Choroid plexus epithelial cell (primary cell): ENCODE measurements around the gene PPM1H.

Experiments
- DNase-seq: peaks from one replicate; pipeline ENCODE4 v3.0.0-alpha.2; 2010; ENCODE audit warnings: low read depth
- H3K4me3 ChIP-seq: 2 replicates; pipeline ENCODE4 v1.5.1; 2011; ENCODE audit warnings: low read depth, mild to moderate bottlenecking, control low read depth, low read length, moderate library complexity
- TF ChIP-seq, protein P1 (sequence below): conservative IDR thresholded peaks from 2 replicates; pipeline ENCODE4 v1.5.1; 2011; ENCODE audit warnings: low read depth, mild to moderate bottlenecking, control low read depth, inconsistent platforms, low read length, moderate library complexity

The PPM1H gene

DNA sequence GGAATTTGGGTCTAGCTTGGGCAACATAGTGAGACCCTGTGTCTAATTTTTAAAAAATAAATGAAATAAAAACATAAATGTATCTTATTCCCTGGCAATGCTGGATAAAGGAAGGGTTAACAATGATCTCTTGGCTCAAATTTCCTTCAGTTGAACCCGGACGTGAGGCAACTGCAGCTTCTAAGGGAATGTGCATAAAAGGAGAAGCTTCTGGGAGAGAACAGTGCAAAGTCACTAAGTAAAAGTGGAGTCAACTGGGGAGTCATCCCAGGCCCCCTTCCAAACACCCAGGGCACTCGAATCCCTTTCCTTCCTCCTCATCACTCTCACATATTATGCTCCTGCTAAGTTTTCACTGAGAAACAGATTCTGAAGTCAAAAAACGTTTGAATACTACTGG, 147.3 kb downstream of the PPM1H start:
- no peak overlapping the region for H3K4me3 ChIP-seq
- DNase-seq: peak; percentile 34

DNA sequence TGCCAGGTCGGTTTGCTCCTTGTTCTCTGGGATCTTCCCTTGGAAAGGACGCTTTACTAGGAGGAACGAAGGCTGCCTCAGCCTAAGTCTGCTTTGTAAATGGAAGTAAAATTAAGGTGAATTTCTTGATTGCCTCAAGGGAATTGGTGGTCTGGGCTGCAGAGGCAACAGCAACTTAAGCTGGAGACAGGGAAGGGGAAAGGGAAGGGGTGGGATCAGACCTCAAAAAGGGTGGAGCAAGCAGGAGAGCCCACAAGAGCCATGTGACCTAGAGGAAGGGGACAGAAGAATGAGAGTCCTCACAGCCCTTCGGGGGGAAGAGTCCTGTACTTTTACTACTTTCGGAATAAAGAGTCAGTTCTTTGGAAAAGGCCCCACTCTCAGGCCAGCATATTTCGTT, 147.9 kb downstream of the PPM1H start:
- H3K4me3 ChIP-seq: no peak overlapping the region
- TF ChIP-seq, protein P1, sequence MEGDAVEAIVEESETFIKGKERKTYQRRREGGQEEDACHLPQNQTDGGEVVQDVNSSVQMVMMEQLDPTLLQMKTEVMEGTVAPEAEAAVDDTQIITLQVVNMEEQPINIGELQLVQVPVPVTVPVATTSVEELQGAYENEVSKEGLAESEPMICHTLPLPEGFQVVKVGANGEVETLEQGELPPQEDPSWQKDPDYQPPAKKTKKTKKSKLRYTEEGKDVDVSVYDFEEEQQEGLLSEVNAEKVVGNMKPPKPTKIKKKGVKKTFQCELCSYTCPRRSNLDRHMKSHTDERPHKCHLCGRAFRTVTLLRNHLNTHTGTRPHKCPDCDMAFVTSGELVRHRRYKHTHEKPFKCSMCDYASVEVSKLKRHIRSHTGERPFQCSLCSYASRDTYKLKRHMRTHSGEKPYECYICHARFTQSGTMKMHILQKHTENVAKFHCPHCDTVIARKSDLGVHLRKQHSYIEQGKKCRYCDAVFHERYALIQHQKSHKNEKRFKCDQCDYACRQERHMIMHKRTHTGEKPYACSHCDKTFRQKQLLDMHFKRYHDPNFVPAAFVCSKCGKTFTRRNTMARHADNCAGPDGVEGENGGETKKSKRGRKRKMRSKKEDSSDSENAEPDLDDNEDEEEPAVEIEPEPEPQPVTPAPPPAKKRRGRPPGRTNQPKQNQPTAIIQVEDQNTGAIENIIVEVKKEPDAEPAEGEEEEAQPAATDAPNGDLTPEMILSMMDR: no peak
- DNase-seq: no peak

More for the DNA sequence above, 147.3 kb downstream of the PPM1H start:
- TF ChIP-seq, protein P1: no peak

DNA sequence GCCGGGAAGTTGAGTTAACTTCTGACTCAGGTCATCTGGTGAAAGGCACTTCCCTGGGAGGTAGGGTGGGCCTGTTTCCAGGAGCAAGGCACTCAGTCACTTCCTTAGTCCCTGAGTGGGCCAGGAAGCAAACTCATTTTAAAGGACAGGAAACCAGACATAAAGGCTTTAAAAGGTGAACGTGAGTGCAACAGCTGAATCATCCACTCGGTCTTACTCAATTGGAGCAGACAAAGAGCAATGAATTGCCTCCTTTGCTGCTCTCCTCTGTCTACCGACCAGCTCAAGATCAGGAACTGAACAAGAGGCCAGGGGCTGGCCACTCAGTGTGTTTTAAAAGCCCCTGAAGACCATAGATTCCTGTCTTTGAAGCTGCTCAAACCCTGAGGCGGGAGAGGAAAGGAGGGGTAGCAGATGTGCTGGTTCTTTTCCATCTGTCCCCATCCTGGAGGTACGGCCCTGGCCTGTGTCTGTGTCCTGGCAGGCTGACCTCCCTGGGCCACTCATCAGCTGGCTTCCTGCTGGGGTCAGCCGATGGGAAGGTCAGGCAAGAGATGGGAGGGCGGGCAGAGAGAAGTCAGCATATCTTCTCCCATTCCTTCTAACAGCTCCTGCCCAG, 148.9 kb downstream of the PPM1H start:
- peak; percentile 92 for DNase-seq
- TF ChIP-seq, protein P1: no peak
- no peak overlapping the region for H3K4me3 ChIP-seq

DNA sequence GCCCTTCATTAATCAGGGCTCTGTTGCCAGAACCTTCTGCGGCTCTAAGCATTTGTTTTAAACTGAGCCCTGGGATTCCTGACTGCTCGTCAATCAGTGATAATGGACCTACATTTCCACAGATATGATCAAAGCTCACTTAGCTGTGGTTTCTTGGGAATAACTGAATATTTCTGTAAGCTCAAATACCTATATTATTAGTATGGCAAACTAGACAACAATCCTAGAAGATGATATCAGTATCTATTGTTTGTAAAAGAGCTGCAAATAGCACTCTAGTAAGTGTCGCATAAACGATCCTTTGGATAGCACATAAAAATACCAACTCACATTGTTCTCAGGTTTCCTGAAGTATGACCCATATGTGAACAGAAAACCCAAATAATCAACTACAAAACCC, 150.4 kb downstream of the PPM1H start:
- H3K4me3 ChIP-seq: no peak overlapping the region
- TF ChIP-seq, protein P1: no peak
- DNase-seq: no peak

DNA sequence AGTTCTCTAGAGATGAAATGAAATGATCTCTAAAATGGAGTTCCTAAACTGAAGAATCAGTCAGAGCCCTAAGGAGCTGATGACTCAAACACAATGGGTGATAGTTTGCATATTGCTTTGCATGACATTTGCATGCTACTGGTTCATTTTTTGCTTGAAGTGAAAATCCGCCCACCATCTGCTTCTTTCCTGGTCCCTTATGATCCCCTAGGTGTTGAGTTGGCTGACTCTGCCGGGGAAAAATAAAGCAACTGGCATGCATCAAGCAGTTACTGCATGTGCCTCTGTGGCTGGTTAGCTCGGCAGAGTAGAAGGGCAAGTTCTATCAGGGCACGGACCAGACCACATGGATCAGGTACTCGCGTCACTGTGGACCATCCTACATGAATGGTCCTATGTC, 151.1 kb downstream of the PPM1H start:
- no peak overlapping the region for H3K4me3 ChIP-seq
- TF ChIP-seq, protein P1: no peak
- no peak for DNase-seq

DNA sequence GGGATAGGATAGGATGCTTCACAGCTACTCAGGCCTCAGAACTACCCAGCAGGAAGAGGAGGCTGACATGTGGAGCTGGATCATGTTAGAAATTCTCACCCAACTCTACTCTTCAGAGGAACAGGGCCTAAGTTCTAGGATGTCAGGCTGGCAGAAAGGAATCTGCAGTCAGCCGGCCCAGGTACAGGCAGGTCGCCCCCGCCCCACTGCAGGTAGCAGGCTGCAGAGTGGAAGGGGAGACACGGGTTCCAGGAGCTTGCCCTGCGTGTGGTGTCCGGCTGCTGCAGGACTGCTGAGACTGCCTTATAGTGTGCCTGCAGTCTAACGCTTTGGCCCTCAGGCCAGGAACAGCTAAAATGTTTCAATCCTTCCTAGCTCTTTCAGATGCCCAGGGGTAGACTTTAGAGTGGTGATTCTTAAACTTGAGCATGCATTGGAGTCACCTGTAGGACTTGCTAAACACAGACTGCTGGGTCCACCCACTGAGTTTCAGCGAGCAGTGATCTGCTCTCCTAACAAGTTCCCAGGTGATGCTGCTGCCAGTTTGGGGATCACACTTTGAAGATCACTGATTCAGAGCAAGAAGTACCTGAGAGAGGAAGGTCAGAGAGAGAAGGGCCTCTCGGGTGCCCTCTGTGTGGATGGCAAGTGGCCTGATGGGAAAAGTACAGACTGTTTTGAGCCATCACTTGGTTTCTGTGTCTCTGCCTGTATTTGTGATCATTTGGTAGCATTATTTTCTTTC, 153.6 kb downstream of the PPM1H start:
- H3K4me3 ChIP-seq: no peak overlapping the region
- TF ChIP-seq, protein P1: no peak
- no peak for DNase-seq

DNA sequence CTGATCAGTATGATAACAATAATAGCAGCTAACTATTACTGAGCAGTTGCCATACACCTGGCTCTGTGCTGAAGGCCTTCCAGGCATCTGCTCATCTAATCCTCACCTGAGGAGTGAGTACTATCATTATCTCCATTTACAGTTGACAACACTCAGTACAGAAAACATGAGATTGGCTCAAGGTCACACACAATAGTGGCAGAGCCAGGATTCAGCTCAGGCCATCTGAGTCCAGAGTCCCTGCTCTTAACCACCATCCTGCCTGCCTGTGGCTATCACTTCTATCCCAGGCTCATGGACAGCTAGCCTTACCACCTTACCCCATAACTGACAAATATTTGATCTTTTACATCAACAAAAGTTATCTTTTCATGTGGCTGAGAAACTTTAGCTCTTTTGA, 155.5 kb downstream of the PPM1H start:
- no peak overlapping the region for H3K4me3 ChIP-seq
- no peak for DNase-seq
- TF ChIP-seq, protein P1: no peak
